ENCODE measurements around the gene TRERF1. TPM values are rescaled to one million over a fixed set of nuclear protein-coding genes. Genes with fewer than 3 reads are reported as not detected.

The TRERF1 gene
- polyA plus RNA-seq, 1 donor (not counting 4 experiments of a cell fraction or from before 2014, with no cell fraction given): 4.8 TPM

DNA sequence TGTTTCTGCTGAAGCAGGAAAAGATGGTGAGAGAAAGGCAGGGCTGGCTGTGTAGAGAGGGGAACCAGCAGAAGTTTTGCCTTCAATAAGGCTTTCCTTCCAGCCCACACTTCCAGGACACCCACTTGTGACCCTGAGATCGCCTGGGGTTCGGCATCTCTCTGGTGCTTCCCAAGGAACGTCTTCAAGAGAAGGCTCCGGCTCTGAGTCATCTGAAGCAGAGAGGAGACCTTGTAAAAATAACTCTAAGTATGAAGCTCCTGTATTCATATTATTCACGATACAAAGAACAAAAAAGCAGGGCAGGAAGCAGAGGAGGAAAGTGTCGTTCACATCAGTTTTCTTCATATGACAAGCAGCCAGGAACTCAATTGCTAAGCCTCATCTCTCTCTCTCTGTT is 138.7 kb downstream of the TRERF1 start:
- peaks cover 35% of the 10 kb centered on the region for H3K4me1 ChIP-seq (ENCODE audit: control insufficient read depth, extremely low read depth, insufficient read depth, low read length)
- dilution Hi-C loops (cut with MboI; ENCODE audit: extremely low pct_ligation_motif_present, low sequenced_read_pairs): no loop called here
- DNase-seq (ENCODE audit: low read depth, low spot score): no peak
- H3K4me2 ChIP-seq (ENCODE audit: control insufficient read depth, extremely low read depth, insufficient read depth, low read depth, low read length): no peak overlapping the region
- H3K36me3 ChIP-seq (ENCODE audit: control insufficient read depth in 2 of 2, extremely low read depth in 1 of 2, insufficient read depth in 2 of 2, low read length in 2 of 2): peaks cover 0 to 11% of the 10 kb centered on the region in 2 experiments
- no peaks in the 10 kb centered on the region for H3K27me3 ChIP-seq (ENCODE audit: control insufficient read depth, extremely low read depth, insufficient read depth, low read length)
- H4K20me1 ChIP-seq (ENCODE audit: control insufficient read depth, extremely low read depth, insufficient read depth, low read length): no peaks in the 10 kb centered on the region
- peaks cover 4% of the 10 kb centered on the region for H3K79me2 ChIP-seq (ENCODE audit: control insufficient read depth, insufficient read depth, low read length)
- H3K4me3 ChIP-seq (ENCODE audit: control insufficient read depth in 2 of 3, extremely low read depth in 1 of 3, insufficient read depth in 2 of 3, low read depth in 1 of 3, low read length in 3 of 3): no peak overlapping the region
- no peak for FAIRE-seq
- no peak overlapping the region for H2AFZ ChIP-seq (ENCODE audit: control insufficient read depth, low read length)
- TF ChIP-seq, protein P1, sequence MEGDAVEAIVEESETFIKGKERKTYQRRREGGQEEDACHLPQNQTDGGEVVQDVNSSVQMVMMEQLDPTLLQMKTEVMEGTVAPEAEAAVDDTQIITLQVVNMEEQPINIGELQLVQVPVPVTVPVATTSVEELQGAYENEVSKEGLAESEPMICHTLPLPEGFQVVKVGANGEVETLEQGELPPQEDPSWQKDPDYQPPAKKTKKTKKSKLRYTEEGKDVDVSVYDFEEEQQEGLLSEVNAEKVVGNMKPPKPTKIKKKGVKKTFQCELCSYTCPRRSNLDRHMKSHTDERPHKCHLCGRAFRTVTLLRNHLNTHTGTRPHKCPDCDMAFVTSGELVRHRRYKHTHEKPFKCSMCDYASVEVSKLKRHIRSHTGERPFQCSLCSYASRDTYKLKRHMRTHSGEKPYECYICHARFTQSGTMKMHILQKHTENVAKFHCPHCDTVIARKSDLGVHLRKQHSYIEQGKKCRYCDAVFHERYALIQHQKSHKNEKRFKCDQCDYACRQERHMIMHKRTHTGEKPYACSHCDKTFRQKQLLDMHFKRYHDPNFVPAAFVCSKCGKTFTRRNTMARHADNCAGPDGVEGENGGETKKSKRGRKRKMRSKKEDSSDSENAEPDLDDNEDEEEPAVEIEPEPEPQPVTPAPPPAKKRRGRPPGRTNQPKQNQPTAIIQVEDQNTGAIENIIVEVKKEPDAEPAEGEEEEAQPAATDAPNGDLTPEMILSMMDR (optimal IDR thresholded peaks at IDR 0.05 in 1 of 3, IDR thresholded peaks at IDR 0.05 in 1 of 3, conservative IDR thresholded peaks at IDR 0.05 in 1 of 3; ENCODE audit: extremely low read depth in 1 of 3, insufficient read depth in 2 of 3, low read length in 3 of 3): no peak
- H3K9me3 ChIP-seq (ENCODE audit: control insufficient read depth, low read depth, low read length): no peaks in the 10 kb centered on the region
- H3K9me1 ChIP-seq (ENCODE audit: control insufficient read depth, extremely low read depth, insufficient read depth, low read length): no peaks in the 10 kb centered on the region
- H3K9ac ChIP-seq (ENCODE audit: control insufficient read depth, extremely low read depth, insufficient read depth, low read length): no peak overlapping the region
- H3K27ac ChIP-seq (ENCODE audit: control insufficient read depth, insufficient read depth, low read length): no peak overlapping the region

DNA sequence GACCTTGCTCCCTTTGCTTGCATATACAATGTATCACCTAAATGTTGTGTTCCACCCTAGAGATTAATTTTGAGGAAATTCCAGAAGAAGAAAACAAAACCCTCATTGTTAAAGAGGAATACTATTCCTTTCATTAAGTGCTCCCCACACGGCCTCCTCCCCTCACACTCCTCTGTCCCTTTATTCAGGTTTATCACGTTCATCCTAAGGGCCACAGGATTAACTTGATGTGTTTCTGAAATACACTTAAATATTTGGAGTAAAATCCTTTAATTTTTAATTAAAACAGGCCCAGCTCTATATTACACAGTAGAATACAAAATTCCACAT is 144.6 kb downstream of the TRERF1 start:
- Histone ChIP-seq H3K27me3 (ENCODE audit: control insufficient read depth, extremely low read depth, insufficient read depth, low read length) (no peaks in the 10 kb centered on the region), H3K9me1 (ENCODE audit: control insufficient read depth, extremely low read depth, insufficient read depth, low read length) (no peaks in the 10 kb centered on the region), H3K79me2 (ENCODE audit: control insufficient read depth, insufficient read depth, low read length) (peaks cover 3% of the 10 kb centered on the region), H3K4me3 (ENCODE audit: control insufficient read depth in 2 of 3, extremely low read depth in 1 of 3, insufficient read depth in 2 of 3, low read depth in 1 of 3, low read length in 3 of 3) (no peak overlapping the region), H3K9ac (ENCODE audit: control insufficient read depth, extremely low read depth, insufficient read depth, low read length) (no peak overlapping the region), H3K27ac (ENCODE audit: control insufficient read depth, insufficient read depth, low read length) (no peak overlapping the region), H3K9me3 (ENCODE audit: control insufficient read depth, low read depth, low read length) (no peaks in the 10 kb centered on the region), H2AFZ (ENCODE audit: control insufficient read depth, low read length) (no peak overlapping the region), H4K20me1 (ENCODE audit: control insufficient read depth, extremely low read depth, insufficient read depth, low read length) (no peaks in the 10 kb centered on the region), H3K4me1 (ENCODE audit: control insufficient read depth, extremely low read depth, insufficient read depth, low read length) (no peaks in the 10 kb centered on the region), H3K4me2 (ENCODE audit: control insufficient read depth, extremely low read depth, insufficient read depth, low read depth, low read length) (no peak overlapping the region), H3K36me3 (ENCODE audit: control insufficient read depth in 2 of 2, extremely low read depth in 1 of 2, insufficient read depth in 2 of 2, low read length in 2 of 2) (peaks cover 1 to 9% of the 10 kb centered on the region in 2 experiments)
- dilution Hi-C loops (cut with MboI; ENCODE audit: extremely low pct_ligation_motif_present, low sequenced_read_pairs): no loop called here
- no peak for TF ChIP-seq EZH2 (IDR thresholded peaks at IDR 0.05; ENCODE audit: low read length)
- TF ChIP-seq, protein P1 (optimal IDR thresholded peaks at IDR 0.05 in 1 of 3, IDR thresholded peaks at IDR 0.05 in 1 of 3, conservative IDR thresholded peaks at IDR 0.05 in 1 of 3; ENCODE audit: extremely low read depth in 1 of 3, insufficient read depth in 2 of 3, low read length in 3 of 3): no peak
- no peak for DNase-seq (ENCODE audit: low read depth, low spot score)
- FAIRE-seq: no peak

Data from keratinocyte (primary cell).